Myometrial cell (primary cell): ENCODE measurements around the gene GIPC3. TPM values are rescaled to one million over a fixed set of nuclear protein-coding genes. Genes with fewer than 3 reads are reported as not detected.

Experiments
- total RNA-seq: library from RNA; depleted of rRNA; stranded (reverse); fragments of >200 nt; gene quantifications from 2 replicates; pipeline ENCODE4 v1.2.3, GENCODE V29; 2015

Gene GIPC3, protein sequence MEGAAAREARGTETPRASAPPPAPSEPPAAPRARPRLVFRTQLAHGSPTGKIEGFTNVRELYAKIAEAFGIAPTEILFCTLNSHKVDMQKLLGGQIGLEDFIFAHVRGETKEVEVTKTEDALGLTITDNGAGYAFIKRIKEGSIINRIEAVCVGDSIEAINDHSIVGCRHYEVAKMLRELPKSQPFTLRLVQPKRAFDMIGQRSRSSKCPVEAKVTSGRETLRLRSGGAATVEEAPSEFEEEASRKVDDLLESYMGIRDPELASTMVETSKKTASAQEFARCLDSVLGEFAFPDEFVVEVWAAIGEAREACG
- total RNA-seq: under 0.01 and 0.18 TPM in 2 replicates

DNA sequence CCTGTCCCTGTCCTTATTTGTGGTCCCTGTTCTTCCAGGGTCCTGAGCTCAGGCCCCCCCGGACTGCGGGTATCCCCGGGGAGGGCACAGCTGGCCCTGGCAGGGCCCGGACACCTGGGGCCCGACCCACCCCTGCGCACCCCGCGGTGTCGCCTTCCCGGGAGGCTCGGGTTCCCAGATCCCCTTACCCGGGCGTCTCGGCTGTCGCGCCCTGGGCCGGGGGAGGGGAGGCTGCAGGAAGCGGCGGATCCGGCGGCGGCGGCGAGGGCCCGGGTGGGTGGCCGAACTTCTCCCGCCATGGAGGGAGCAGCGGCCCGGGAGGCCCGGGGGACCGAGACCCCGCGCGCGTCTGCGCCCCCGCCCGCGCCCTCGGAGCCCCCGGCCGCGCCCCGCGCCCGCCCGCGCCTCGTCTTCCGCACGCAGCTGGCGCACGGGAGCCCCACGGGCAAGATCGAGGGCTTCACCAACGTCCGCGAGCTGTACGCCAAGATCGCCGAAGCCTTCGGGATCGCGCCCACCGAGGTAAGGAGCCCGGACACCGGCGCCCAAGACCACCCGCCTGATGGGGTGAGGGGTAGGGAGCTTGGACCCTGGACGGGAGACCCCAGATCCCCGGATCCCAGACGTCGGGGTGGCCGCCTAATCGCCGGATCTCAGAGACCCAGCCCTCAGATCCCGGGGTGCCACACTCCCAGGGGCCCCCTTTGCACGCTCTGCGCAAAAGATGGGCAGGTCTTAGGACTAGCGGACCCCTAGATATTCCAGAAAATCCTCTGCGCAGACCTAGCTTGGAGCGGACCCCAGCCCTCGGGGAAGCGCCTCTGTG is at the start of gene GIPC3:
Gene GIPC3, plus strand, starts transcription at position 178 of the 826 bp plus-strand sequence. Its CDS starts 120 bp downstream, at position 298.

DNA sequence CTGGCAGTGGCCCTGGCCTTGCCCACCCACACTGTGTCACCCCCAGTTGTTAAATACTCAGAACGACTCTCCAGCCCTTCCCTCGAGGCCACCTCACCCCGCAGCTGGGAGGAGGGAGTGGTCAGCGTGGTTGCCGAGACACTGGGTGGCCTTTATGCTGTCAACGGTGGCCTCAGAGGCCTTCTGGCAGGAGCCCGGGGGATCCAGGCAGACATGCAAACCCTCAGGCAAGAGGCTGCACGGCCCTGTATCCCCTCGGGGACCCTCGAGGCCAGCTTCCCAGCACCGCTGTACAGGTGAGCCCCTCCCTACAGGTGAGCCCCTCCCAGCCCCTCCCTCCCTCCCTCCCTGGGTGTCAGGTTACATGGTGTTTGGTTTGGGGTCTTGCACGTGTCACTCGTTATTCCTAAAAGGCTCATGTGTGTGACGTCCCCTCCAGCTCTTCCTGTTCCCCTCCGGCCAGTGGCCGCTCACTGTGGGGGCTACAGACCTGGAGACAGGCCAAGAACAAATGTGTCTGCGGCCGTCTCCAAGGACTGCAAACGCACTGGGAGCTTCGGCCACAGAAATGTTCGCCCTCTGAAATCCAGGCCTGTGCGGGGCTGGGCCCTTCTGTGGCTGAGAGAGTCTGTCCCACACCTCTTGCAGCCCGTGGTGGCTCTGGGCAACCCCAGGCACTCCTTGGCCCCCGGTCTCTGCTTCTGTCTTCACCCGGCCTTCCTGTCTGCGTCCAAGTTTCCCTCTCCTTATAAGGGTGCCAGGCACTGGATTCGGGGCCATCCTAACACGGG is 46.1 kb upstream of the GIPC3 start, which contains the start of gene TEKTIP1:
Gene TEKTIP1, plus strand, starts transcription at position 210 of the 791 bp plus-strand sequence. Its CDS starts 4 bp downstream, at position 214.

DNA sequence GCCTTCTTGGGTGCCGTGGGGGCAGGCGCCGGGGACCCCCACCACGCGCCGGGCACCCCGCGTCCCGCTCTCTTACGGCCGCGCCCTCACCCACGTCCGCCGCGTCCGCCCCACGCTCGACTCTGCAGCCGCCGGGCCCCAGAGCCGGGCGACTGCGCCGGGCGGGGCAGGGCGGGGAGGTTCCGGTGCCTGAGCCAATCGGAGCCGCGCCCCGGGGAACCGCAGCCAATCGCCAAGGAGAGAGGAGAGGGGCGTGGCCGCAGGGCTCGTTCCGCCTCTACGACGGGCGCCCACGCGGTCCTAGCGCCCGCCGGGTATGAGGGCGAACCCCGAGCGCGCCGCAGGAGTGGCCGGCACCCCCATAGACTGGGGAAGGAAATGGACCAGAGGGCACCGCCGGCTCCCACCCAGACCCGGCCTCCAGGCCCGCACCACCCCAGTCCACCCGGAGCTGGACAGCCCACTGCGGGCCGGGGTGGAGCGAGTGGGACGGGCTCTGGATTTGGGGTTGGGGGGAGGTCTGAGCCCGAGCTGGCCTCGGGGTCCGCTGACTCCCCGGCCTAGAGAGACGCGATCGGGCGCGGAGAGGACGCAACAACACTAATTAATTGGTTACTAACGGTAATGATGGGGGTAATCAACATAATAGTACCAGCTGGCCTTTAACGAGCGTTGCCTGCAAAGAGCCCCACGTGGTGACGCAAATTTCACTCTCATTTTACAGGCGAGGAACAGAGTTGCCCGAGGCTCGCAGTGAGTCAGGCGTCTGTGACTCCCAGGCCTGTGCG is 27.6 kb upstream of the GIPC3 start, which contains the start of gene MFSD12:
Gene MFSD12, minus strand, starts transcription at position 126 of the 788 bp plus-strand sequence. CDS start 183 bp downstream, outside the sequence.

DNA sequence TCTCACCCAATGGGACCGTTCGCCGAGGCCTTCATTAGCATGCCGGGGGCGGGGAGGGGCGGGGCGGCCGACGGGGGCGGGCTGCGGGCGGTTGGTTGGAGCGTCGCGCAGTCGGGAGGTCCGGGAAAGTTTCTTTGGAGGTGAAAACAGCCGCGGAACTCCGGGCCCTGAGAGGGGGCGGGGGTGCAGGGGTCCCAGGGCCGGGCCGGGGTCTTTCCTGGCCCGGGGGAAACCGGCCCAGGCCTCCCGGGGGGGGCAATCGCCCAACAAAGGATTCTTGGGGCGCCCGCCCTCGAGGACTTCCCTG is 12.5 kb upstream of the GIPC3 start, which contains the start of gene HMG20B:
Gene HMG20B, plus strand, starts transcription at position 90 of the 307 bp plus-strand sequence. CDS start 366 bp downstream, outside the sequence.

DNA sequence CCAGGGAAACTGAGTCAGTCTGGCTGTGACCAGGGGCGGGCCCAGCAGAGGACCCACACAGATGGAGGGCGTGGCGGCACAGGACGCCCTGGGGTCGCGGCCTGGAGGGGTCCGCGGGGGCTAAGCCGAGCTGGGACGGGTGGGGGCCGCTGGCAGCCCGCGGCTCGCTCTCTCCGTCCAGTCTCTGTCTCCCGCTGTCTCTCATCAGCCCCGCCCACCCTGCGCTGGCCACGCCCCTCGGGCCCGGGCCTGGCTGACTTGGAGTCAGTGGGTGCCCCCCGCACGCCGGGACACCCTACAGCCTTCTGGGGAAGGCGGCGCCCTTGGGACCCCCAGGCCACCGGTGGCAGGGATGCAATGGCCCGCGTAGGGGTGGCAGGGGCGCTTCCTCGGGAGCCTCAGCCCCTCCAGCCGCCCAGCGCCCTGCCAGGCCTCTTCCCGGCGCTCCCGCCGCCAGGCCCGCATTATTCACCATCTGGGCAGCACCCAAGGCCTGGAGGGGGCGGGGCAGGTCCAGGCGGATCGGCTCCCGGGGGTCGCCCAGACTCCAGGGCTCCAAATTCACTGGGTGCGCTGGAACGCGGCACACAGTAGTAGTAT is 21.5 kb downstream of the GIPC3 start, which contains the start of gene TBXA2R:
Gene TBXA2R, minus strand, starts transcription at position 186 of the 600 bp plus-strand sequence. CDS start 6,241 bp downstream, outside the sequence.

DNA sequence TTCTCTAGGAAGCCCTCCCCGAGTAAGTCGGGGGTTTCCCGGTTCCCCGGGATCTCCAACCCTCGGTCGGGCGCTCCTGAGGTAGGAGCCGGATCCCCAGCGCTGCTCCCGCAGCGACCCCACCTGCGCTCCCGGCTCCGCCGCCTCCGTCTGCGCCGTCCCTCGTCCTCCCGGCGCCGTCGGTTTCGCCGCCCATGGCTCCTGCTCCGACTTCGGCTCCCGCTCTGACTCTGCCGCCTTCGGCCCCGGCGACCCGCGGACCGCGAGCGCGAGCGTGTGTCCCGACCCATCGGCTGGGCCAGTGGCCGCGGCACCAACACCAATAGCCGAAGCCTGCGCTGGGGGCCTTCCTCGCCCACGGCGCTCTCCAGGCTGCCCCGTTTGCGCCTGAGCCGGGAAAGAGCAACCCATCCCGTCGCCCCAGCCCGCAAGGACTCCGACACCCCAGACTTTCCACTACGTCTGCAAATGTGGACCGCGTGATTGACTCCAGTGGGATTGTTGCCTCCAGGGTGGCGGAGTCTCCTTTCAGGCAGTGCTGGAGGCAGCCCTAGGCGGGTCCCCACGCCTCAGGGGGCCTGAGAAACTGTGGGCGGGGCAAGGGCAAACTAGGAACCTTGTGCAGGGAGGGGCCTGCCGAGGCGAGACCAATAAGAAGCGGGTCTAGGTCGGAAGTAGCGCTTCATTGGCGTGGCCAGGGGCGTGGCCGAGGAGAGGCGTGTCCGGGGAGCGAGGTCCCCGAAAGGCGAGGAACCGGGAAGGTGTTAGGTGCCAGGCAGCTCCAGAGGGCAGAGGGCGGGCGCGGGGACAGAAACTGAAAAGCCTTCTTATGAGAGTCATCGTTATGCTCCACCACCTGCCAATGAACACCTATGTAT is 41.4 kb downstream of the GIPC3 start, which contains the start of gene CACTIN:
Gene CACTIN, minus strand, starts transcription at position 318 of the 878 bp plus-strand sequence. Its CDS starts 28 bp downstream, at position 290.

Other genes with a start within 250 kb of the GIPC3 start
- 38.3 and 43.4 TPM in 2 replicates for gene NFIC, start 218.9 kb upstream of the GIPC3 start, total RNA-seq
- not detected in 2 replicates for gene SMIM24, start 105.0 kb upstream of the GIPC3 start, total RNA-seq
- not detected in 2 replicates for gene SMIM44, start 102.0 kb upstream of the GIPC3 start, total RNA-seq
- gene DOHH, start 84.8 kb upstream of the GIPC3 start, total RNA-seq: 12.7 and 20.0 TPM in 2 replicates
- gene FZR1, start 79.2 kb upstream of the GIPC3 start, total RNA-seq: 47.0 and 48.1 TPM in 2 replicates
- not detected in 2 replicates for gene TEKTIP1, start 46.3 kb upstream of the GIPC3 start, total RNA-seq
- 107 and 146 TPM in 2 replicates for gene MFSD12, start 27.9 kb upstream of the GIPC3 start, total RNA-seq
- gene HMG20B, start 12.5 kb upstream of the GIPC3 start, total RNA-seq: 154 and 181 TPM in 2 replicates
- gene TBXA2R, start 21.4 kb downstream of the GIPC3 start, total RNA-seq: 3.2 and 8.6 TPM in 2 replicates
- gene CACTIN, start 41.3 kb downstream of the GIPC3 start, total RNA-seq: 27.1 and 30.0 TPM in 2 replicates
- gene PIP5K1C, start 115.0 kb downstream of the GIPC3 start, total RNA-seq: 33.4 and 38.1 TPM in 2 replicates
- gene TJP3, start 122.9 kb downstream of the GIPC3 start, total RNA-seq: not detected in 2 replicates
- 20.8 and 27.5 TPM in 2 replicates for gene APBA3, start 176.2 kb downstream of the GIPC3 start, total RNA-seq
- 82.9 and 117 TPM in 2 replicates for gene MRPL54, start 177.2 kb downstream of the GIPC3 start, total RNA-seq
- gene RAX2, start 186.8 kb downstream of the GIPC3 start, total RNA-seq: not detected in 2 replicates
- not detected in 2 replicates for gene MATK, start 200.9 kb downstream of the GIPC3 start, total RNA-seq